GM20000 (cell line): ENCODE data around the gene SATB2.

Experiments used
- DNase-seq: peaks from one replicate; pipeline ENCODE4 v3.0.0; 2012; ENCODE audit warnings: low spot score
- TF ChIP-seq, protein P1 (sequence below): IDR thresholded peaks from 2 replicates; pipeline ENCODE4 v1.5.1; 2012; ENCODE audit warnings: mild to moderate bottlenecking, control low read depth; ENCODE audit errors: extremely low read depth, missing control alignments

Gene SATB2

DNA sequence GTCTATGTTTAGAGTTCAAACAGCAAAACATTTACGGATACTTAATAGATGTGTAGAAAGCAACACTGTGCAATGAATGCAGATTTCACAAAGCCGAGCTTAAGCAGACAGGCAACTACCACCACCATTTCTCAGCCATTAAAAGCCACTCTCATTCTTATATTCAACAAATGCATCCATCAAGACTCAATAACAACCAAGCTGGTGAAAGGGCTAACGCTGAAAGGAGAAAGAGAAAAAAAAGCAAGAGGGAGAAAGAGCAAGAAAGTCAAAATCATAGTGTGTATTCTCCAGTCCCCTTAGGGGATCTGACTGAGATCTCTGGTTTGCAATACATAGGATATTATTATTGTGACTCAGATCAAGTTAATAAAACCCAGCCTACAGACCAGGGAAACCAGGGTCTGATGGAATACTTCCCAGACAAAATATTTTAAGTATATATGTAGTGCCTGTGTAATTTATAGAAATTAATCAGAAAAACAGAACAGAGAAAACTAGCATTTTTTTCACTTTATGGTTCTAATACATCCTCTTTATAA, 14.1 kb downstream of the SATB2 start:
- TF ChIP-seq, protein P1, sequence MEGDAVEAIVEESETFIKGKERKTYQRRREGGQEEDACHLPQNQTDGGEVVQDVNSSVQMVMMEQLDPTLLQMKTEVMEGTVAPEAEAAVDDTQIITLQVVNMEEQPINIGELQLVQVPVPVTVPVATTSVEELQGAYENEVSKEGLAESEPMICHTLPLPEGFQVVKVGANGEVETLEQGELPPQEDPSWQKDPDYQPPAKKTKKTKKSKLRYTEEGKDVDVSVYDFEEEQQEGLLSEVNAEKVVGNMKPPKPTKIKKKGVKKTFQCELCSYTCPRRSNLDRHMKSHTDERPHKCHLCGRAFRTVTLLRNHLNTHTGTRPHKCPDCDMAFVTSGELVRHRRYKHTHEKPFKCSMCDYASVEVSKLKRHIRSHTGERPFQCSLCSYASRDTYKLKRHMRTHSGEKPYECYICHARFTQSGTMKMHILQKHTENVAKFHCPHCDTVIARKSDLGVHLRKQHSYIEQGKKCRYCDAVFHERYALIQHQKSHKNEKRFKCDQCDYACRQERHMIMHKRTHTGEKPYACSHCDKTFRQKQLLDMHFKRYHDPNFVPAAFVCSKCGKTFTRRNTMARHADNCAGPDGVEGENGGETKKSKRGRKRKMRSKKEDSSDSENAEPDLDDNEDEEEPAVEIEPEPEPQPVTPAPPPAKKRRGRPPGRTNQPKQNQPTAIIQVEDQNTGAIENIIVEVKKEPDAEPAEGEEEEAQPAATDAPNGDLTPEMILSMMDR, result no peak
- DNase-seq, result no peak

DNA sequence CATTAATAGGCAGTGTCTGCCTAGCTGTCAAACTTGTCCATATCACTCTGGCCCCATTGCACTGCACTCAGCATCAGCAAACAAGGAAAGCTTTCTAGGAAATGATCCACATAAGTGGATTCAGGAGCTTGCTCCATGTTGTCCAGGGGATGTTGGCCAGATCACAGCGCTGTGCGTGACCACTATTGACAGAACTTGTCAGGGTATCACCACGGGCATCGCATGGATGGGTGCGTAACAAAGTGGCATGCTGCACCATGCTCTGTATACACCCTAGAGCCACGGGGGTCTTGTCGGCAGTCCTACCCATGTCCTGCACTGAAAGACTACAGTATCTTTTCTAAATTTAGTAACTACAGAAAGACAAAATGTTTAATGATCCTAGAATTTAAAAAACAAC, 15.6 kb downstream of the SATB2 start:
- no peak for DNase-seq

DNA sequence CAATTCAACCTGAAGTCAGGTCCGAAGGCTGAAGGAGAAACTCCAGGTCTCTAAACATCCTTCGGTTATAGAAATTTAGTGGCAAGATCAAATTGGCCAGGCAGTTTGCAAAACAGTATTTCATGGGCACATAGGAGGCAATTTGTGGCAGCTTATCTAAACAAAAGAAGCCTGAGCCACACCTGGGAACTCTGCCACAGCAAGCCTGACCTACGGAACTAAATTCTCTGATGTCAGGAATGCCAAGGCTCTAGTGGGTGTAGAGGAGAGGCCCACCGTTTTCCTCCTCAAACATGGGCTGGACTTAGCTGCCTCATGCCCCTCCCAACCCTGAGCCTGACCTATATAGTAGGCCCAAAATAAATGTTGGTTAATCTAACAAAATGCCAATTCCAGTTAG, 16.0 kb downstream of the SATB2 start:
- TF ChIP-seq, protein P1, result no peak
- no peak for DNase-seq

More for the DNA sequence above, 15.6 kb downstream of the SATB2 start:
- TF ChIP-seq, protein P1, result no peak

DNA sequence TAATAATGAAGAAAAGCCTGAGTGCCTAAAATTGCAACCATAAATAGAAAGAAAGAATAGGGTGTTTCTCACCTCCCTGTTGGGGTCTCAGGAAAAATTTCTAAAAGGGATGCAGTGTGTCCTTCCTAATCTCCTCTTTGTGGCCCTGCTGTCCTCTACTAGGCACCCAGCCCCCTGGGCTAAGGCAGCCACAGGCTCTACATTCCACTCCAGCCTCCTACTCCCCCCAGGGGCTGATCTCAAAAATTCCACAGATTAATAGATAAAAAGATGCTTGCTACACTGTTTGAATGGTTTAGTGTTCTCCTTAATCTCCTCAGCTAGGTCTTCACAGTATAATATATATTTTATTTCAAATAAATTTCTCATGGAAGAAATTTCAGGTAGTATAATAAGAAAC, 17.6 kb downstream of the SATB2 start:
- TF ChIP-seq, protein P1, result no peak
- no peak for DNase-seq

DNA sequence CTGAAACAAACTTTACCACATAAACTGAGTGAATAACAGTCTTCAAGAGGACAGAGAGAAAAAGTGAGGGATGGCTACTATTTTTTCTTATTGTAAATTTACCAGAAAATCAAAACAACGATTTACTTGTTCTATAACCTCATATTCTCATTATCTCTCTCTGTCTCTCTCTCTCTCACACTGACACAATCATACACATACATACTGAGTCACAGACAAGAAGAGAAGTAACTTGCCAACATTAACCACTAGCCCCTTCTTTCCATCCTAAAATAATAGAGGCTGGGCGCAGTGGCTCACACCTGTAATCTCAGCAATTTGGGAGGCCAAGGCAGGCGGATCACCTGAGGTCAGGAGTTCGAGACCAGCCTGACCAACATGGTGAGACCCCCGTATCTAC, 18.2 kb downstream of the SATB2 start:
- DNase-seq, result no peak
- TF ChIP-seq, protein P1, result no peak

DNA sequence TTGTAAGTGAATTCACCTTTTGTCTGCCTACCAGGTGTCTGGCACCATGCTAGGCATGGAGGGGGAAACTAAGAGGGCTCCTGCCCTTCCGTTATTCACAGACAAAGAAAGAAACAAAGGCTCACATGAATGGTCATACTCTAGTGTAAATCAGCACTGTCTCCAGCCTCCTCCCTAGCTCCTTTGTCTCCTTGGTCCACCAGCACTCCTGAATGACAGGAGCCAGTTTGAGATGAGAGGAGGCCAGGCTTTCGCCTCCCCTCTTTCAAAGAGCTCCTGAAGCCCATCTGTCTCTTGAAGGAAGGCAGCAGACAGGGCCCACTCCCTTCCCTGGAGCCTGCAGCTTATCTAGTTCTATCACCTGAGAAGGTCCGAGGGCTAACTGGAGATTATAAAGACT, 18.7 kb downstream of the SATB2 start:
- no peak for DNase-seq
- TF ChIP-seq, protein P1, result no peak

DNA sequence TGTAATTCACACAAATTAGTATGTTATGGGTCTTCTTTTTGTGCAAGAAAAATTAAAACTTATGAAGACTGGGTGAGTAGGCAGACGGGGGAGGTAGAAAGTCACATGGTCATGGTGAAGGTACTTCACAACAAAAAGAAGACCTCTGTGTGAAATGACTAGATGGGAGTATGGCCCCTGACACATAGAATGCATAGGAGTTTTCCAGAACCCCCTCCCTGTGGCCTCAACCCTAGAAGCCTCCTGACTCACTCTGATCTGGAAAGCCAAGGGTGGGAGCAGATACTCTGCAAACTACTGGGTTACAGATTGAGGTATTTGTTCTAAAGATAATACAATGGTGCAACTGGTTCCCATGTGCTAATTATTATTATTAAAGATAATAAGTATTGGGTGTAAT, 23.2 kb downstream of the SATB2 start:
- TF ChIP-seq, protein P1, result no peak
- DNase-seq, result no peak
